ENCODE data around the gene PKP1. TPM values are rescaled to one million over a fixed set of nuclear protein-coding genes. Genes with fewer than 3 reads are reported as not detected.

The PKP1 gene
- total RNA-seq, 1 donor from 2014 or later: 0.02 TPM

DNA sequence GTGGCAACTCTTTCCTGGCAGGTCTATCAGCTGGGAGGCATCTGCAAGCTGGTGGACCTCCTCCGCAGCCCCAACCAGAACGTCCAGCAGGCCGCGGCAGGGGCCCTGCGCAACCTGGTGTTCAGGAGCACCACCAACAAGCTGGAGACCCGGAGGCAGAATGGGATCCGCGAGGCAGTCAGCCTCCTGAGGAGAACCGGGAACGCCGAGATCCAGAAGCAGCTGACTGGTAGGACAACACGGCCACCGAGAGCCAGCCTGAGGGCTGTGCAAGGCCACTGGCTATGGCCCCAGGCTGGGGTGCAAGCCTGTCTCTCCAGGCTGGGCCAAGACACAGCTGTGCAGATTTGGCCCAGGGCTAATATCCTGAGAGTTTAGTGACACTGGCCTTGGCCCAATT, 34.2 kb downstream of the PKP1 start:
- TF ChIP-seq EZH2phosphoT487 (IDR thresholded peaks at IDR 0.05) (no peak), CTCF (IDR thresholded peaks at IDR 0.05) (no peak), EZH2 (IDR thresholded peaks at IDR 0.05) (no peak)
- Histone ChIP-seq H3K79me2 (ENCODE audit: low read depth) (no peaks in the 10 kb centered on the region), H3K27me3 (no peaks in the 10 kb centered on the region), H3K36me3 (no peaks in the 10 kb centered on the region), H3K4me2 (no peak overlapping the region), H4K20me1 (ENCODE audit: low read depth) (no peaks in the 10 kb centered on the region), H3K9ac (no peak overlapping the region), H3K4me1 (no peaks in the 10 kb centered on the region), H2AFZ (replicated peaks) (no peak overlapping the region), H3K9me3 (ENCODE audit: low read depth) (no peaks in the 10 kb centered on the region), H3K27ac (no peak overlapping the region), H3K4me3 (no peak overlapping the region), H3F3A (ENCODE audit: low read depth) (no peaks in the 10 kb centered on the region)
- H3K4me3 Mint-ChIP-seq: no peak overlapping the region
- no peaks in the 10 kb centered on the region for H3K36me3 Mint-ChIP-seq
- H3K27ac Mint-ChIP-seq: no peak overlapping the region
- H3K4me1 Mint-ChIP-seq: no peaks in the 10 kb centered on the region
- no peaks in the 10 kb centered on the region for H3K9me3 Mint-ChIP-seq
- H3K27me3 Mint-ChIP-seq (ENCODE audit: insufficient read depth, low read depth): peaks cover 10% of the 10 kb centered on the region
- DNase-seq (ENCODE audit: low spot score): no peak

DNA sequence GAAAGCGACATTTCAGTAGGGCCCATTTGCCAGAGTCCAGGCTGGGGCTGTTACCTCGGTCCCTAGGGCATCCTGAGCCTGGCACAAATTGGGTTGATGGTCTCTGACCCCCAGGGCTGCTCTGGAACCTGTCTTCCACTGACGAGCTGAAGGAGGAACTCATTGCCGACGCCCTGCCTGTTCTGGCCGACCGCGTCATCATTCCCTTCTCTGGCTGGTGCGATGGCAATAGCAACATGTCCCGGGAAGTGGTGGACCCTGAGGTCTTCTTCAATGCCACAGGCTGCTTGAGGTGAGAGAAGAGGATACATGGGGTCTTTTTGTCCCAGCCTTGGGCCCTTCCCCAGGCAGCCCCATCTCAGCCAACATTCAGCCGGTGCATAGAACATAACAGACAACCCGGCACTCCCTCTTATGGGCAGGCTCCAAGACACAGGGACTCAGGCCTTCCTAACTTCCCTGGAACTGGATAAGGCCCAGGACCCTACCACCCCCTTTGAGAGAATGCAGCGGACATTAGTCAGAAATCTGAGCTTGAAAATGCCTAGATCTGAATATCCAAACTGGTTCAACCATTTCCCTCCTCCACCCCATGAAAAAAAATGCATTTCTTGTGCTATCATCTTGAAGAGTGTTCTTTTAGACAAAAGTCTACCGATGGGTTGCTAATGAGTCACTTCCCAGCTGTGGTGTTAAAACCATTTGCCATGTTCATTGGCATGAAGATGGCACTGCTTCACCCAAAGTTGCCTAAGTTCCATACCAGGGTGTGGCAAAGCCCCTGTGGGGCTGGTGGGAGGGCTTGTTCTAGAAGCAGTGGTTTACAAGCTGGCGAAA, 35.4 kb downstream of the PKP1 start:
- H3K4me3 ChIP-seq: no peak overlapping the region
- H3K27me3 Mint-ChIP-seq (ENCODE audit: insufficient read depth, low read depth): peaks cover 10% of the 10 kb centered on the region
- H2AFZ ChIP-seq (replicated peaks): no peak overlapping the region
- no peak for TF ChIP-seq CTCF (IDR thresholded peaks at IDR 0.05)
- no peak for TF ChIP-seq EZH2phosphoT487 (IDR thresholded peaks at IDR 0.05)
- no peak for TF ChIP-seq EZH2 (IDR thresholded peaks at IDR 0.05)
- no peaks in the 10 kb centered on the region for H4K20me1 ChIP-seq (ENCODE audit: low read depth)
- DNase-seq (ENCODE audit: low spot score): no peak
- no peaks in the 10 kb centered on the region for H3K36me3 Mint-ChIP-seq
- no peak overlapping the region for H3K4me2 ChIP-seq
- H3K4me3 Mint-ChIP-seq: no peak overlapping the region
- no peaks in the 10 kb centered on the region for H3K9me3 Mint-ChIP-seq
- H3K9me3 ChIP-seq (ENCODE audit: low read depth): no peaks in the 10 kb centered on the region
- no peak overlapping the region for H3K9ac ChIP-seq
- no peak overlapping the region for H3K27ac Mint-ChIP-seq
- no peaks in the 10 kb centered on the region for H3K4me1 ChIP-seq
- H3K4me1 Mint-ChIP-seq: no peaks in the 10 kb centered on the region
- no peaks in the 10 kb centered on the region for H3F3A ChIP-seq (ENCODE audit: low read depth)
- H3K79me2 ChIP-seq (ENCODE audit: low read depth): no peaks in the 10 kb centered on the region
- H3K36me3 ChIP-seq: no peaks in the 10 kb centered on the region
- no peak overlapping the region for H3K27ac ChIP-seq
- no peaks in the 10 kb centered on the region for H3K27me3 ChIP-seq

DNA sequence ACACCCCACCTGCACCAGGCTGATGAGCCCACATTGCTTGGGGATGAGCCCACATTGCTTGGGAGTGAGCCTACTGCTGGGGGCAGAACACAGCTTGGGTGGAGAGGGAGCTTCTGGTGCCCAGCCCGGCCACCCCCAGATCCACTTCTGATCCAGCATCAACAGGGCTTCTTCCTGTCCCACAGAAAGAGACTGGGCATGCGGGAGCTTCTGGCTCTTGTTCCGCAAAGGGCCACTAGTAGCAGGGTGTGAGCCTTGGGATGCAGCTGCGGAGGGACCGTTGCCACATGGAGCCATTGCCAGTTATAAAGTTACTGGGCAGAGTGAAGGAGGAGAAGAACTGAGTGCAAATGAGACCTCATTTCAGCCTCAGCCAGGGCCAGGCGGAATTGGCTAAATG, 36.3 kb downstream of the PKP1 start:
- no peaks in the 10 kb centered on the region for H3K36me3 ChIP-seq
- Mint-ChIP-seq H3K27ac (no peak overlapping the region), H3K27me3 (ENCODE audit: insufficient read depth, low read depth) (peaks cover 10% of the 10 kb centered on the region), H3K36me3 (no peaks in the 10 kb centered on the region), H3K4me1 (no peaks in the 10 kb centered on the region), H3K9me3 (no peaks in the 10 kb centered on the region), H3K4me3 (no peak overlapping the region)
- H3F3A ChIP-seq (ENCODE audit: low read depth): no peaks in the 10 kb centered on the region
- no peak overlapping the region for H3K9ac ChIP-seq
- no peaks in the 10 kb centered on the region for H4K20me1 ChIP-seq (ENCODE audit: low read depth)
- H3K4me3 ChIP-seq: no peak overlapping the region
- H2AFZ ChIP-seq (replicated peaks): no peak overlapping the region
- no peak overlapping the region for H3K27ac ChIP-seq
- H3K79me2 ChIP-seq (ENCODE audit: low read depth): no peaks in the 10 kb centered on the region
- no peaks in the 10 kb centered on the region for H3K27me3 ChIP-seq
- TF ChIP-seq CTCF (IDR thresholded peaks at IDR 0.05) (no peak), EZH2 (IDR thresholded peaks at IDR 0.05) (no peak), EZH2phosphoT487 (IDR thresholded peaks at IDR 0.05) (no peak)
- no peaks in the 10 kb centered on the region for H3K9me3 ChIP-seq (ENCODE audit: low read depth)
- H3K4me2 ChIP-seq: no peak overlapping the region
- no peaks in the 10 kb centered on the region for H3K4me1 ChIP-seq
- no peak for DNase-seq (ENCODE audit: low spot score)
